K562 (cell line): ENCODE measurements around the gene CLDN1. TPM values are rescaled to one million over a fixed set of nuclear protein-coding genes. Genes with fewer than 3 reads are reported as not detected.

Experiments
- ATAC-seq: fragments of 200-7000 bp; cut with Tn5 transposase; 3 replicates; pipeline ENCODE4 v1.9.1; 2020; ENCODE audit warnings: moderate library complexity
- BruUV-seq: library from RNA; stranded (reverse); fragments of 400-500 nt; replicated peaks from 2 replicates; lab custom pipeline; 2021; lab: Mats Ljungman, UMichigan
- CTCF ChIA-PET: fragments of 300-600 bp; formaldehyde crosslinking; extraction: SDS; loops from one replicate; lab custom pipeline; 2021; ENCODE audit warnings: low intra/inter-chr PET ratio; lab: Yijun Ruan, JAX
- POLR2A ChIA-PET: fragments of 300-600, 350-650 bp; sonication (Branson Sonifier 250); formaldehyde crosslinking; extraction: SDS; loops from one replicate; lab custom pipeline; 2021; ENCODE audit warnings: antibody characterized with exemption, inconsistent platforms; lab: Yijun Ruan, JAX
- DNase-seq, 4 experiments: peaks; one replicate each; pipeline versions ENCODE4 v3.0.0 to v3.0.0-alpha.2; 2011 to 2018; ENCODE audit warnings: low spot score in 3 of 4, mixed read lengths in 3 of 4; ENCODE audit errors: extremely low read depth in 1 of 4
- FAIRE-seq: peaks from 2 replicates; lab custom pipeline; 2011; peaks lifted over from hg19 to GRCh38; lab: Jason Lieb, UNC
- H2AFZ ChIP-seq: 2 replicates; pipeline ENCODE4 v1.6.0; 2011; ENCODE audit warnings: low read depth, low read length, control low read depth, inconsistent platforms
- H3K27ac ChIP-seq: fragments of 200-600 bp; 3 replicates; pipeline ENCODE4 v1.8.0; 2011; ENCODE audit warnings: low read depth, mild to moderate bottlenecking, control low read depth, inconsistent platforms, low read length, moderate library complexity, mixed read lengths; ENCODE audit errors: extremely low read depth
- H3K27me3 ChIP-seq, 2 experiments: fragments of 300-600 bp in 1 of 2; 2 replicates in 1 of 2; 3 replicates in 1 of 2; pipeline versions ENCODE4 v1.6.0 to v1.8.0; 2011; ENCODE audit warnings: inconsistent platforms in 2 of 2, low read length in 2 of 2, mild to moderate bottlenecking in 1 of 2, mixed read lengths in 1 of 2, moderate library complexity in 1 of 2; ENCODE audit not compliant: control insufficient read depth in 2 of 2, insufficient read depth in 2 of 2
- H3K36me3 ChIP-seq: fragments of 300-600 bp; 3 replicates; pipeline ENCODE4 v1.8.0; 2011; ENCODE audit warnings: mild to moderate bottlenecking, low read length, inconsistent platforms; ENCODE audit not compliant: control insufficient read depth, insufficient read depth
- H3K4me1 ChIP-seq, 2 experiments: fragments of 200-600 bp in 1 of 2; replicated peaks in 1 of 2; 2 replicates in 1 of 2; 3 replicates in 1 of 2; pipeline versions ENCODE4 v1.5.1 to v1.8.0; 2011; ENCODE audit warnings: inconsistent platforms in 2 of 2, low read length in 2 of 2, mild to moderate bottlenecking in 1 of 2, mixed read lengths in 1 of 2, moderate library complexity in 1 of 2; ENCODE audit not compliant: control insufficient read depth in 2 of 2, insufficient read depth in 2 of 2
- H3K4me2 ChIP-seq: 2 replicates; pipeline ENCODE4 v1.6.1; 2011; ENCODE audit warnings: low read length, control low read depth, inconsistent platforms, mixed read lengths; ENCODE audit not compliant: insufficient read depth
- H3K4me3 ChIP-seq: fragments of 200-600 bp; sonication (generic), shearing (Covaris generic); 2 replicates; pipeline ENCODE4 v1.5.1; 2016; ENCODE audit warnings: control low read depth, inconsistent platforms
- H3K79me2 ChIP-seq: fragments of 200-600 bp; 3 replicates; pipeline ENCODE4 v1.8.0; 2011; ENCODE audit warnings: low read length, inconsistent platforms; ENCODE audit not compliant: control insufficient read depth, insufficient read depth
- H3K9ac ChIP-seq, 2 experiments: 2 replicates each; pipeline versions ENCODE4 v1.6.0 to v1.6.1; 2011; ENCODE audit warnings: low read depth in 2 of 2, low read length in 2 of 2, control low read depth in 1 of 2, inconsistent platforms in 1 of 2, mild to moderate bottlenecking in 1 of 2, mixed read lengths in 1 of 2; ENCODE audit not compliant: insufficient read depth in 1 of 2
- H3K9me1 ChIP-seq: one replicate; pipeline ENCODE4 v1.6.0; 2011; ENCODE audit warnings: inconsistent platforms, mild to moderate bottlenecking, low read length, moderate library complexity; ENCODE audit not compliant: control insufficient read depth, insufficient read depth
- H3K9me3 ChIP-seq: replicated peaks from 2 replicates; pipeline ENCODE4 v1.5.1; 2011; ENCODE audit warnings: low read depth, low read length, inconsistent platforms; ENCODE audit not compliant: control insufficient read depth, insufficient read depth
- H4K20me1 ChIP-seq: replicated peaks from 2 replicates; pipeline ENCODE4 v1.6.1; 2011; ENCODE audit warnings: low read length, inconsistent platforms, mixed read lengths; ENCODE audit not compliant: control insufficient read depth, insufficient read depth
- ARID1B ChIP-seq: fragments of 450-650 bp; IDR thresholded peaks from 2 replicates; pipeline ENCODE4 v1.6.1; 2016; ENCODE audit warnings: antibody characterized with exemption, mild to moderate bottlenecking, inconsistent platforms
- ARID2 ChIP-seq: fragments of 450-650 bp; IDR thresholded peaks from 2 replicates; pipeline ENCODE4 v1.6.1; 2017; ENCODE audit warnings: antibody characterized with exemption, mild to moderate bottlenecking
- ETV5 ChIP-seq: sonication (generic); formaldehyde crosslinking; IDR thresholded peaks from 2 replicates; pipeline ENCODE4 v1.4.0; 2020; ENCODE audit warnings: low read depth, mild to moderate bottlenecking, missing genetic modification reagents
- FOS ChIP-seq: IDR thresholded peaks from 3 replicates; pipeline ENCODE4 v1.6.1; 2011; ENCODE audit not compliant: insufficient read length; ENCODE audit errors: extremely low read depth
- GMEB1 ChIP-seq: fragments of 250-450 bp; sonication (Bioruptor Pico); IDR thresholded peaks from 2 replicates; pipeline ENCODE4 v1.4.0; 2020; ENCODE audit warnings: mild to moderate bottlenecking
- HIVEP1 ChIP-seq: fragments of 250-450 bp; sonication (Bioruptor Pico); IDR thresholded peaks from 2 replicates; pipeline ENCODE4 v1.4.0; 2020; ENCODE audit warnings: mild to moderate bottlenecking
- LEF1 ChIP-seq: fragments of 450-650 bp; IDR thresholded peaks from 2 replicates; pipeline ENCODE4 v1.6.1; 2016; ENCODE audit warnings: mild to moderate bottlenecking
- NR1H2 ChIP-seq: sonication (generic); formaldehyde crosslinking; IDR thresholded peaks from 2 replicates; pipeline ENCODE4 v1.4.0; 2020; ENCODE audit warnings: mild to moderate bottlenecking, missing genetic modification reagents
- OTX1 ChIP-seq: fragments of 450-650 bp; formaldehyde crosslinking; IDR thresholded peaks from 2 replicates; pipeline ENCODE4 v1.4.0; 2022; ENCODE audit warnings: mild to moderate bottlenecking
- PATZ1 ChIP-seq: fragments of 250-450 bp; sonication (Bioruptor Pico); IDR thresholded peaks from 2 replicates; pipeline ENCODE4 v1.5.0; 2020; ENCODE audit warnings: mild to moderate bottlenecking, borderline replicate concordance
- PCBP2 ChIP-seq: fragments of 200-400 bp; formaldehyde crosslinking; IDR thresholded peaks from 2 replicates; pipeline ENCODE4 v1.6.1; 2018; ENCODE audit warnings: low read length, low read depth, mild to moderate bottlenecking, moderate library complexity; ENCODE audit not compliant: poor library complexity, severe bottlenecking
- SETDB1 ChIP-seq: IDR thresholded peaks from one replicate; pipeline ENCODE4 v1.6.1; 2012; ENCODE audit warnings: low read length, control low read depth, inconsistent platforms
- STAT5B ChIP-seq: fragments of 250-450 bp; sonication (Bioruptor Pico); IDR thresholded peaks from 2 replicates; pipeline ENCODE4 v1.8.0; 2021; ENCODE audit warnings: mild to moderate bottlenecking, inconsistent platforms
- WGBS: fragments of 100-300 bp; shearing (Covaris generic); methylation state at CpG from one replicate; pipeline ENCODE4 v1.1.6; 2016; ENCODE audit warnings: low coverage, mixed read lengths; ENCODE audit not compliant: insufficient coverage; ENCODE audit errors: missing lambda C conversion rate; 5-methylcytosine and 5-hydroxymethylcytosine counted together
- in situ Hi-C: fragments of 300-500 bp; cut with MboI; formaldehyde crosslinking; loops from 4 replicates; pipeline ENCODE4 v1.15.0; 2018; ENCODE audit warnings: inconsistent platforms, mixed read lengths
- intact Hi-C: fragments of 100-400 bp; cut with micrococcal nuclease; formaldehyde crosslinking; loops from 2 replicates; pipeline ENCODE4 v1.14.2; 2022
- polyA plus RNA-seq, 8 experiments: library from polyadenylated mRNA; depleted of rRNA in 4 of 8; stranded (reverse) in 5 of 8; unstranded in 3 of 8; fragments of >200 nt; fragmentation: Nextera tagmentation in 2 of 8; fragmentation: Illumina TruSeq in 1 of 8; extraction: Ambion mirVana in 2 of 8; extraction: Trizol in 1 of 8; gene quantifications; 2 replicates each; pipeline versions ENCODE4 v1.2.1 to v1.2.3, GENCODE V29; 2011 to 2014; ENCODE audit warnings: inconsistent platforms in 1 of 8, missing spikeins in 1 of 8
- total RNA-seq, 7 experiments: library from RNA; depleted of rRNA in 6 of 7; stranded (reverse); fragments of >200 nt in 6 of 7; fragmentation: Illumina TruSeq in 2 of 7; extraction: Trizol in 2 of 7; gene quantifications; 2 replicates each; pipeline versions ENCODE4 v1.2.1 to v1.2.3, GENCODE V29; 2011 to 2021; ENCODE audit warnings: low replicate concordance in 1 of 7
- TF ChIP-seq, protein P1 (sequence below): sonication (generic); formaldehyde crosslinking; IDR thresholded peaks from 2 replicates; pipeline ENCODE4 v1.8.1; 2023; ENCODE audit warnings: mild to moderate bottlenecking, missing genetic modification reagents, moderate library complexity
- TF ChIP-seq, protein P2 (sequence below), 2 experiments: IDR thresholded peaks; 2 replicates each; pipeline ENCODE4 v1.6.1; 2012; ENCODE audit warnings: improper control_type of control experiment in 2 of 2, low read depth in 2 of 2, low read length in 2 of 2, borderline replicate concordance in 1 of 2

The CLDN1 gene
- total and polyA plus RNA-seq, 9 of the 15 experiments (the other 6 are each of a cell fraction or from before 2014, with no cell fraction given): 0.16 TPM; not detected in 8

GRCh38 chr3:190368881-190369280, 46.6 kb upstream of the CLDN1 start (continued):
- no peak for TF ChIP-seq GMEB1 (CRISPR knock-in tag)
- no peak for TF ChIP-seq SETDB1
- TF ChIP-seq, protein P1, sequence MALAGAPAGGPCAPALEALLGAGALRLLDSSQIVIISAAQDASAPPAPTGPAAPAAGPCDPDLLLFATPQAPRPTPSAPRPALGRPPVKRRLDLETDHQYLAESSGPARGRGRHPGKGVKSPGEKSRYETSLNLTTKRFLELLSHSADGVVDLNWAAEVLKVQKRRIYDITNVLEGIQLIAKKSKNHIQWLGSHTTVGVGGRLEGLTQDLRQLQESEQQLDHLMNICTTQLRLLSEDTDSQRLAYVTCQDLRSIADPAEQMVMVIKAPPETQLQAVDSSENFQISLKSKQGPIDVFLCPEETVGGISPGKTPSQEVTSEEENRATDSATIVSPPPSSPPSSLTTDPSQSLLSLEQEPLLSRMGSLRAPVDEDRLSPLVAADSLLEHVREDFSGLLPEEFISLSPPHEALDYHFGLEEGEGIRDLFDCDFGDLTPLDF (CRISPR knock-in tag): no peak
- TF ChIP-seq STAT5B (CRISPR knock-in tag): no peak
- no peak for TF ChIP-seq LEF1
- no peak for TF ChIP-seq OTX1 (CRISPR knock-in tag)

GRCh38 chr3:190366133-190366532, 43.9 kb upstream of the CLDN1 start:
- ChIA-PET POLR2A (interaction anchor here (0.6 kb wide), 1 partner anchor 13 kb away, joined by 3 read pairs; no protein-coding TSS in a partner anchor), CTCF (no interaction called here)
- 3% methylated on average over 2 of the region's 2 CpGs for WGBS
- FAIRE-seq (no peak), DNase-seq (no peak), ATAC-seq (no peak)
- H3K4me1 ChIP-seq: no peaks in the 10 kb centered on the region
- H3K27ac ChIP-seq: no peak overlapping the region
- H3K4me3 ChIP-seq: no peak overlapping the region
- no peaks in the 10 kb centered on the region for H3K79me2 ChIP-seq
- no peaks in the 10 kb centered on the region for H3K27me3 ChIP-seq
- no peaks in the 10 kb centered on the region for H3K36me3 ChIP-seq
- H3K9ac ChIP-seq: no peak overlapping the region
- H3K9me1 ChIP-seq: no peaks in the 10 kb centered on the region
- intact Hi-C loops (no loop called here), in situ Hi-C loops (no loop called here)
- H3K9me3 ChIP-seq: peaks cover 2% of the 10 kb centered on the region; the same call in 1 of the 2 replicates
- no peak overlapping the region for H2AFZ ChIP-seq
- no peaks in the 10 kb centered on the region for H4K20me1 ChIP-seq
- H3K4me2 ChIP-seq: no peak overlapping the region
- no TSS peak for BruUV-seq
- no peak for TF ChIP-seq FOS
- no peak for TF ChIP-seq ARID2
- TF ChIP-seq NR1H2: no peak
- TF ChIP-seq ARID1B: no peak
- no peak for TF ChIP-seq ETV5 (CRISPR knock-in tag)
- TF ChIP-seq, protein P2, sequence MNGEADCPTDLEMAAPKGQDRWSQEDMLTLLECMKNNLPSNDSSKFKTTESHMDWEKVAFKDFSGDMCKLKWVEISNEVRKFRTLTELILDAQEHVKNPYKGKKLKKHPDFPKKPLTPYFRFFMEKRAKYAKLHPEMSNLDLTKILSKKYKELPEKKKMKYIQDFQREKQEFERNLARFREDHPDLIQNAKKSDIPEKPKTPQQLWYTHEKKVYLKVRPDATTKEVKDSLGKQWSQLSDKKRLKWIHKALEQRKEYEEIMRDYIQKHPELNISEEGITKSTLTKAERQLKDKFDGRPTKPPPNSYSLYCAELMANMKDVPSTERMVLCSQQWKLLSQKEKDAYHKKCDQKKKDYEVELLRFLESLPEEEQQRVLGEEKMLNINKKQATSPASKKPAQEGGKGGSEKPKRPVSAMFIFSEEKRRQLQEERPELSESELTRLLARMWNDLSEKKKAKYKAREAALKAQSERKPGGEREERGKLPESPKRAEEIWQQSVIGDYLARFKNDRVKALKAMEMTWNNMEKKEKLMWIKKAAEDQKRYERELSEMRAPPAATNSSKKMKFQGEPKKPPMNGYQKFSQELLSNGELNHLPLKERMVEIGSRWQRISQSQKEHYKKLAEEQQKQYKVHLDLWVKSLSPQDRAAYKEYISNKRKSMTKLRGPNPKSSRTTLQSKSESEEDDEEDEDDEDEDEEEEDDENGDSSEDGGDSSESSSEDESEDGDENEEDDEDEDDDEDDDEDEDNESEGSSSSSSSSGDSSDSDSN (IDR thresholded peaks at IDR 0.05; ENCODE audit: borderline replicate concordance in 1 of 2, low read depth in 2 of 2, low read length in 2 of 2): no peak
- TF ChIP-seq PATZ1: no peak
- TF ChIP-seq PCBP2: no peak
- TF ChIP-seq HIVEP1 (CRISPR knock-in tag): no peak
